ENCODE data around the gene CACNA1C. TPM values are rescaled to one million over a fixed set of nuclear protein-coding genes. Genes with fewer than 3 reads are reported as not detected.

The CACNA1C gene
- polyA plus RNA-seq, 1 of the 3 experiments (the other 2 are of a cell fraction), result 1.5 TPM

GRCh38 chr12:2678426-2678825, 625.6 kb downstream of the CACNA1C start:
- Histone ChIP-seq H3K9me2 (no peaks in the 10 kb centered on the region), H2AFZ (ENCODE audit: low read depth) (no peak overlapping the region), H3K79me2 (ENCODE audit: insufficient read depth) (no peaks in the 10 kb centered on the region), H3K27me3 (ENCODE audit: insufficient read depth) (no peaks in the 10 kb centered on the region), H3K4me3 (ENCODE audit: low read depth in 2 of 2, low read length in 1 of 2) (no peak overlapping the region), H3K27ac (ENCODE audit: low read depth in 2 of 2, low read length in 1 of 2) (no peak overlapping the region), H3K9me3 (no peaks in the 10 kb centered on the region), H3K4me2 (no peak overlapping the region), H4K20me1 (ENCODE audit: insufficient read depth) (no peaks in the 10 kb centered on the region), H3F3A (replicated peaks; ENCODE audit: insufficient read depth) (no peaks in the 10 kb centered on the region), H3K4me1 (ENCODE audit: control insufficient read depth in 1 of 2, insufficient read depth in 2 of 2, low read depth in 1 of 2, low read length in 1 of 2) (no peaks in the 10 kb centered on the region), H3K36me3 (replicated peaks in 1 of 2; ENCODE audit: control insufficient read depth in 1 of 2, insufficient read depth in 2 of 2, low read length in 1 of 2) (no peaks in the 10 kb centered on the region), H3K9ac (no peak overlapping the region)
- DNase-seq, result no peak
- WGBS (ENCODE audit: low lambda C conversion rate), result 68% methylated on average over 11 of the region's 11 CpGs
- TF ChIP-seq REST (IDR thresholded peaks at IDR 0.05; ENCODE audit: low read depth, low read length) (no peak), FOSL2 (IDR thresholded peaks at IDR 0.05; ENCODE audit: borderline replicate concordance, low read depth) (no peak), TAF1 (IDR thresholded peaks at IDR 0.05; ENCODE audit: borderline replicate concordance, low read depth, low read length) (no peak), YY1 (IDR thresholded peaks at IDR 0.05; ENCODE audit: low read depth) (no peak), TEAD4 (IDR thresholded peaks at IDR 0.05; ENCODE audit: borderline replicate concordance, insufficient read depth) (no peak), JUND (IDR thresholded peaks at IDR 0.05) (no peak), FOXJ3 (CRISPR knock-in tag; IDR thresholded peaks at IDR 0.05) (no peak), CHD2 (IDR thresholded peaks at IDR 0.05; ENCODE audit: low read length, partially characterized antibody) (no peak), FOXM1 (IDR thresholded peaks at IDR 0.05; ENCODE audit: low read depth) (no peak), SIN3A (IDR thresholded peaks at IDR 0.05; ENCODE audit: borderline replicate concordance, low read depth, low read length) (no peak), RAD21 (IDR thresholded peaks at IDR 0.05; ENCODE audit: low read length) (no peak), RXRA (IDR thresholded peaks at IDR 0.05; ENCODE audit: borderline replicate concordance, low read depth) (no peak), GATA2 (CRISPR knock-in tag; IDR thresholded peaks at IDR 0.05) (no peak), RFX5 (IDR thresholded peaks at IDR 0.05; ENCODE audit: low read length) (no peak), CTCF (IDR thresholded peaks at IDR 0.05) (no peak), IRF3 (IDR thresholded peaks at IDR 0.05; ENCODE audit: low read depth, low read length) (no peak), EP300 (IDR thresholded peaks at IDR 0.05; ENCODE audit: borderline replicate concordance in 1 of 2, low read depth in 1 of 2, low read length in 1 of 2) (no peak), RCOR1 (IDR thresholded peaks at IDR 0.05; ENCODE audit: low read length) (no peak)
- ChIA-PET CTCF (interaction anchor here (1.1 kb wide), 1 partner anchor 135 kb away, joined by 3 read pairs; no protein-coding TSS in a partner anchor), POLR2A (no interaction called here)
